ENCODE measurements around the gene ARV1.

DNA sequence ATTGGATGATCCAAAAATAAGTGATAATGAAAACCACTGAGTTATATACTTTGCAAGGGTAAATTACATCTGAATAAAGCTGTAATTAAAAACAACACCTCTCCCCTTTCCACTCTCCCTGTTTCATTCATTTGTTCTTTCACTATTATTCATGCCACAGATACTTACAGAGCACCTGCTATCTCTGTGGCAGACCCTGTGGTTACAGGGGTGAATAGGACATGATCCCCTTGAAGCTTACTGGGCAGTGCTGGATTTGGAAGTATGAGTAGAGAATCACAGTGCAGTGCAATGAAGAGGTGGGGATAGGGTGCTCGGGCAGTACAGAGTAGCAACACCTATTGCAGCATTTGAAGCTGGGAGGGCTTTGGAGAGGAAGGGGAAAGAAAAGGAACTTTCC is 21.7 kb downstream of the ARV1 start:
- no peak for TF ChIP-seq POLR2A (IDR thresholded peaks at IDR 0.05)
- TF ChIP-seq, protein P1, sequence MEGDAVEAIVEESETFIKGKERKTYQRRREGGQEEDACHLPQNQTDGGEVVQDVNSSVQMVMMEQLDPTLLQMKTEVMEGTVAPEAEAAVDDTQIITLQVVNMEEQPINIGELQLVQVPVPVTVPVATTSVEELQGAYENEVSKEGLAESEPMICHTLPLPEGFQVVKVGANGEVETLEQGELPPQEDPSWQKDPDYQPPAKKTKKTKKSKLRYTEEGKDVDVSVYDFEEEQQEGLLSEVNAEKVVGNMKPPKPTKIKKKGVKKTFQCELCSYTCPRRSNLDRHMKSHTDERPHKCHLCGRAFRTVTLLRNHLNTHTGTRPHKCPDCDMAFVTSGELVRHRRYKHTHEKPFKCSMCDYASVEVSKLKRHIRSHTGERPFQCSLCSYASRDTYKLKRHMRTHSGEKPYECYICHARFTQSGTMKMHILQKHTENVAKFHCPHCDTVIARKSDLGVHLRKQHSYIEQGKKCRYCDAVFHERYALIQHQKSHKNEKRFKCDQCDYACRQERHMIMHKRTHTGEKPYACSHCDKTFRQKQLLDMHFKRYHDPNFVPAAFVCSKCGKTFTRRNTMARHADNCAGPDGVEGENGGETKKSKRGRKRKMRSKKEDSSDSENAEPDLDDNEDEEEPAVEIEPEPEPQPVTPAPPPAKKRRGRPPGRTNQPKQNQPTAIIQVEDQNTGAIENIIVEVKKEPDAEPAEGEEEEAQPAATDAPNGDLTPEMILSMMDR (IDR thresholded peaks at IDR 0.05), result no peak
